IMR-90 (cell line): ENCODE measurements around the gene NIBAN1. TPM values are rescaled to one million over a fixed set of nuclear protein-coding genes. Genes with fewer than 3 reads are reported as not detected.

Experiments used
- ATAC-seq: fragments of 200-7000 bp; cut with Tn5 transposase; 2 replicates; pipeline ENCODE4 v1.9.1; 2020; ENCODE audit warnings: low read depth, mild to moderate bottlenecking, moderate library complexity
- BruUV-seq: library from RNA; stranded (reverse); fragments of 400-500 nt; replicated peaks from 2 replicates; lab custom pipeline; 2021; lab: Mats Ljungman, UMichigan
- CTCF ChIA-PET: fragments of 300-600 bp; formaldehyde crosslinking; extraction: SDS; loops from one replicate; lab custom pipeline; 2021; ENCODE audit warnings: antibody characterized with exemption; lab: Yijun Ruan, JAX
- POLR2A ChIA-PET: fragments of 300-600 bp; sonication (Branson Sonifier 250); formaldehyde crosslinking; loops from one replicate; lab custom pipeline; 2022; ENCODE audit warnings: antibody characterized with exemption; ENCODE audit not compliant: unreplicated experiment; lab: Charles Lee
- DNase-seq: peaks from one replicate; pipeline ENCODE4 v3.0.0; 2013
- H2AFZ ChIP-seq: replicated peaks from 2 replicates; pipeline ENCODE3; 2013; ENCODE audit warnings: low read length, mild to moderate bottlenecking; ENCODE audit not compliant: poor library complexity
- H2AK5ac ChIP-seq: 2 replicates; pipeline ENCODE4 v1.6.1; 2013; ENCODE audit warnings: low read depth, low read length, inconsistent platforms
- H2AK9ac ChIP-seq: replicated peaks from 2 replicates; pipeline ENCODE3; 2013; ENCODE audit warnings: mild to moderate bottlenecking, low read depth, low read length, moderate library complexity; ENCODE audit not compliant: poor library complexity
- H2BK120ac ChIP-seq: 2 replicates; pipeline ENCODE4 v1.6.1; 2013; ENCODE audit warnings: low read depth, low read length, inconsistent platforms
- H2BK15ac ChIP-seq: 3 replicates; pipeline ENCODE4 v1.6.1; 2013; ENCODE audit warnings: low read depth, low read length, inconsistent platforms
- H2BK20ac ChIP-seq: 2 replicates; pipeline ENCODE4 v1.6.1; 2013; ENCODE audit warnings: low read depth, mild to moderate bottlenecking, inconsistent platforms, low read length, moderate library complexity
- H2BK5ac ChIP-seq: 2 replicates; pipeline ENCODE4 v1.6.1; 2013; ENCODE audit warnings: mild to moderate bottlenecking, low read depth, low read length, inconsistent platforms; ENCODE audit not compliant: poor library complexity, severe bottlenecking
- H3K14ac ChIP-seq: replicated peaks from 2 replicates; pipeline ENCODE4 v1.6.1; 2013; ENCODE audit warnings: low read depth, low read length, inconsistent platforms
- H3K18ac ChIP-seq: 2 replicates; pipeline ENCODE4 v1.6.1; 2013; ENCODE audit warnings: low read depth, low read length, control low read depth
- H3K23ac ChIP-seq: 2 replicates; pipeline ENCODE4 v1.6.1; 2013; ENCODE audit warnings: low read depth, low read length, inconsistent platforms
- H3K27ac ChIP-seq: 2 replicates; pipeline ENCODE4 v1.5.1; 2013; ENCODE audit warnings: mild to moderate bottlenecking, control low read depth, low read length; ENCODE audit not compliant: insufficient read depth
- H3K27me3 ChIP-seq: 2 replicates; pipeline ENCODE4 v1.6.1; 2013; ENCODE audit warnings: low read length; ENCODE audit not compliant: control insufficient read depth, insufficient read depth
- H3K36me3 ChIP-seq: 2 replicates; pipeline ENCODE4 v1.6.1; 2013; ENCODE audit warnings: low read length, mixed read lengths; ENCODE audit not compliant: control insufficient read depth, insufficient read depth
- H3K4ac ChIP-seq: 2 replicates; pipeline ENCODE4 v1.6.1; 2013; ENCODE audit warnings: low read depth, low read length, inconsistent platforms
- H3K4me1 ChIP-seq: 2 replicates; pipeline ENCODE4 v1.6.1; 2013; ENCODE audit warnings: low read length, mixed read lengths; ENCODE audit not compliant: control insufficient read depth, insufficient read depth
- H3K4me2 ChIP-seq: 2 replicates; pipeline ENCODE4 v1.6.1; 2013; ENCODE audit warnings: low read depth, mild to moderate bottlenecking, control low read depth, low read length, moderate library complexity
- H3K4me3 ChIP-seq: 2 replicates; pipeline ENCODE4 v1.5.1; 2013; ENCODE audit warnings: low read depth, mild to moderate bottlenecking, control low read depth, low read length, moderate library complexity; ENCODE audit not compliant: insufficient read depth
- H3K56ac ChIP-seq: 2 replicates; pipeline ENCODE4 v1.6.1; 2013; ENCODE audit warnings: low read length, inconsistent platforms; ENCODE audit not compliant: insufficient read depth; ENCODE audit errors: extremely low read depth
- H3K79me1 ChIP-seq, 2 experiments: 2 replicates each; pipeline ENCODE4 v1.6.1; 2013; ENCODE audit warnings: low read length in 2 of 2, inconsistent platforms in 1 of 2, low read depth in 1 of 2
- H3K9ac ChIP-seq: 2 replicates; pipeline ENCODE4 v1.6.1; 2013; ENCODE audit warnings: low read depth, low read length, control low read depth
- H3K9me1 ChIP-seq: 2 replicates; pipeline ENCODE4 v1.6.1; 2013; ENCODE audit warnings: low read length, inconsistent platforms; ENCODE audit not compliant: insufficient read depth
- H3K9me3 ChIP-seq: 2 replicates; pipeline ENCODE4 v1.6.1; 2013; ENCODE audit warnings: low read length; ENCODE audit not compliant: control insufficient read depth, insufficient read depth
- H4K20me1 ChIP-seq: 2 replicates; pipeline ENCODE4 v1.6.1; 2013; ENCODE audit warnings: low read length, inconsistent platforms; ENCODE audit not compliant: insufficient read depth
- H4K5ac ChIP-seq: 2 replicates; pipeline ENCODE4 v1.6.1; 2013; ENCODE audit warnings: mild to moderate bottlenecking, low read depth, low read length, control low read depth
- H4K8ac ChIP-seq, 2 experiments: 2 replicates each; pipeline ENCODE4 v1.6.1; 2013; ENCODE audit warnings: low read depth in 2 of 2, low read length in 2 of 2, control low read depth in 1 of 2, inconsistent platforms in 1 of 2
- H4K91ac ChIP-seq: 2 replicates; pipeline ENCODE4 v1.6.1; 2013; ENCODE audit warnings: low read depth, low read length, inconsistent platforms; ENCODE audit not compliant: insufficient read depth
- BHLHE40 ChIP-seq: fragments of 150-350 bp; IDR thresholded peaks from 2 replicates; pipeline ENCODE4 v1.6.1; 2016; ENCODE audit warnings: mild to moderate bottlenecking, low read depth, low read length
- CEBPB ChIP-seq: IDR thresholded peaks from 2 replicates; pipeline ENCODE4 v1.6.1; 2012; ENCODE audit warnings: low read depth, low read length, improper control_type of control experiment
- FOS ChIP-seq: fragments of 150-350 bp; IDR thresholded peaks from 2 replicates; pipeline ENCODE4 v1.6.1; 2016; ENCODE audit warnings: low read depth, low read length
- MAZ ChIP-seq: IDR thresholded peaks from 2 replicates; pipeline ENCODE4 v1.6.1; 2012; ENCODE audit warnings: low read depth, mild to moderate bottlenecking, low read length, improper control_type of control experiment, moderate library complexity, borderline replicate concordance
- MXI1 ChIP-seq: IDR thresholded peaks from 2 replicates; pipeline ENCODE4 v1.6.1; 2012; ENCODE audit warnings: low read depth, mild to moderate bottlenecking, low read length, moderate library complexity, borderline replicate concordance
- SMC3 ChIP-seq: fragments of 150-350 bp; IDR thresholded peaks from 2 replicates; pipeline ENCODE4 v1.6.1; 2016; ENCODE audit warnings: low read depth, mild to moderate bottlenecking, antibody characterized with exemption, low read length, moderate library complexity
- WGBS, 2 experiments: methylation state at CpG; one replicate each; pipeline versions ENCODE4 v1.1.5 to v1.1.7; 2013; ENCODE audit warnings: missing lambda C conversion rate in 2 of 2; ENCODE audit not compliant: insufficient read length in 1 of 2; ENCODE audit errors: extremely low coverage in 2 of 2; 5-methylcytosine and 5-hydroxymethylcytosine counted together
- dilution Hi-C: fragments of 300-500 bp; cut with HindIII; formaldehyde crosslinking; loops from one replicate; pipeline ENCODE4 v1.14.3; 2018; ENCODE audit warnings: low sequenced_read_pairs; ENCODE audit not compliant: unreplicated experiment
- in situ Hi-C: fragments of 300-500 bp; cut with MboI; formaldehyde crosslinking; loops from 3 replicates; pipeline ENCODE4 v1.14.3; 2019; ENCODE audit warnings: low sequenced_read_pairs, inconsistent platforms, mixed read lengths
- intact Hi-C: fragments of 100-400 bp; cut with micrococcal nuclease; formaldehyde crosslinking; loops from 2 replicates; pipeline ENCODE4 v1.10.0; 2022
- polyA plus RNA-seq, 3 experiments: library from polyadenylated mRNA; depleted of rRNA; stranded (reverse); fragments of >200 nt; gene quantifications; 2 replicates each; pipeline ENCODE4 v1.2.3, GENCODE V29; 2012; ENCODE audit warnings: low replicate concordance in 1 of 3
- total RNA-seq: library from RNA; depleted of rRNA; stranded (reverse); fragments of >200 nt; gene quantifications from 2 replicates; pipeline ENCODE4 v1.2.3, GENCODE V29; 2012
- TF ChIP-seq, protein P1 (sequence below): fragments of 150-350 bp; IDR thresholded peaks from 2 replicates; pipeline ENCODE4 v1.6.1; 2017; ENCODE audit warnings: mild to moderate bottlenecking, antibody characterized with exemption, low read length, low read depth
- TF ChIP-seq, protein P2 (sequence below): conservative IDR thresholded peaks from 2 replicates; pipeline ENCODE4 v1.5.1; 2012; ENCODE audit warnings: mild to moderate bottlenecking, low read depth, low read length, improper control_type of control experiment

NIBAN1 gene
- total and polyA plus RNA-seq, 2 of the 4 experiments (the other 2 are of a cell fraction), result 4.0 to 10.0 TPM

DNA sequence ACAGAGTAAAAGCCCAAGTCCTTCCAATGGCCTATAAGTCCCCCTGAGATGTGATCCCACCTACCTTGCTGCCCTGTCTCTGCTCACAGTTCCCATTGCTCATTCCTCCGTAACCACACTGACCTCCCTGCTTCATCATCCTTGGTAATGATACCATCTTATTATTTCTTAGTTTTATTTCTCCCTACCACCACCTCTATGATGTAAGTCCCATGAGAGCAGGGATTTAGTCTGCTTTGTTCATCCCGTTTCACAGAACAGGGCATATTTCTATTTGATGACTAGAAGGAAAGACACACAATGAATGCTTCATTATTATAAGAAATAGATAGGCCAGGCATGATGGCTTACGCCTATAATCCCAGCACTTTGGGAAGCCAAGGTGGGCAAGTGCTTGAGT is 22.5 kb downstream of the NIBAN1 start (continued):
- TF ChIP-seq, protein P1, sequence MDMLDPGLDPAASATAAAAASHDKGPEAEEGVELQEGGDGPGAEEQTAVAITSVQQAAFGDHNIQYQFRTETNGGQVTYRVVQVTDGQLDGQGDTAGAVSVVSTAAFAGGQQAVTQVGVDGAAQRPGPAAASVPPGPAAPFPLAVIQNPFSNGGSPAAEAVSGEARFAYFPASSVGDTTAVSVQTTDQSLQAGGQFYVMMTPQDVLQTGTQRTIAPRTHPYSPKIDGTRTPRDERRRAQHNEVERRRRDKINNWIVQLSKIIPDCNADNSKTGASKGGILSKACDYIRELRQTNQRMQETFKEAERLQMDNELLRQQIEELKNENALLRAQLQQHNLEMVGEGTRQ, result no peak
- TF ChIP-seq MAZ (no peak), CEBPB (no peak)

DNA sequence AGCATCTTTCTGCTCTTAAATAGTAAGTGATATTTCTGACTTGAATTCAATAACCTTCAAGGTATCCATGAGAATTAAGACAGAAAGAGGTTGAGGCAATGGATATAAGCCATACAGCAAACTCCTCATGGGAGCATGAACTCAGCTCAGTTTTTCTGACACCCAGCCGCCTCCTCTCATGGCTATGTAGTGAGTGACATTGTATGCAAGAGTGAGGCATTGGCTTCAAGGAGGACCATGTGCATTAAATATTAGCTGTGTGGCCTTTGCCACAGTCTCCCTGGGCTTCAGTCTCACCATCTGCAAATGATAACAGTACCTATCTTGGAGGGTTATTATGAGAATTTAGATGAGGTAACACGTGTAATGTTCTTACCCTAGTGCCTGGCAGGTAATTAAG is 23.4 kb downstream of the NIBAN1 start:
- intact Hi-C loops, result no loop called here
- no peak overlapping the region for H2BK20ac ChIP-seq
- H2AFZ ChIP-seq, result no peak overlapping the region
- no TSS peak for BruUV-seq
- H3K9me1 ChIP-seq, result no peaks in the 10 kb centered on the region; the same call in 1 of the 2 replicates
- H3K4me3 ChIP-seq, result no peak overlapping the region
- DNase-seq, result no peak
- H2AK9ac ChIP-seq, result no peak overlapping the region
- no peaks in the 10 kb centered on the region for H4K20me1 ChIP-seq
- H3K14ac ChIP-seq, result no peak overlapping the region
- no CpG with 5 or more reads among the region's 2 CpGs for WGBS, 2 experiments
- H3K9me3 ChIP-seq, result no peaks in the 10 kb centered on the region
- no peak overlapping the region for H3K27ac ChIP-seq
- H2BK15ac ChIP-seq, result no peak overlapping the region
- H2AK5ac ChIP-seq, result no peak overlapping the region
- in situ Hi-C loops, result no loop called here
- peaks cover 2 to 28% of the 10 kb centered on the region in 2 experiments; a peak in 3 of 4 replicates for H3K79me1 ChIP-seq
- ChIA-PET CTCF (no interaction called here), POLR2A (no interaction called here)
- H3K27me3 ChIP-seq, result no peaks in the 10 kb centered on the region
- no peak overlapping the region for H2BK120ac ChIP-seq
- H3K23ac ChIP-seq, result no peak overlapping the region
- H2BK5ac ChIP-seq, result no peak overlapping the region
- H3K36me3 ChIP-seq, result no peaks in the 10 kb centered on the region; the same call in 1 of the 2 replicates
- H4K5ac ChIP-seq, result no peak overlapping the region
- H3K56ac ChIP-seq, result no peak overlapping the region
- no peak overlapping the region for H3K4me2 ChIP-seq
- H3K9ac ChIP-seq, result no peak overlapping the region
- H3K4me1 ChIP-seq, result no peaks in the 10 kb centered on the region
- no peak overlapping the region for H3K4ac ChIP-seq
- TF ChIP-seq SMC3 (no peak), FOS (no peak), MXI1 (no peak), CEBPB (no peak), MAZ (no peak), BHLHE40 (no peak)
- TF ChIP-seq, protein P2, sequence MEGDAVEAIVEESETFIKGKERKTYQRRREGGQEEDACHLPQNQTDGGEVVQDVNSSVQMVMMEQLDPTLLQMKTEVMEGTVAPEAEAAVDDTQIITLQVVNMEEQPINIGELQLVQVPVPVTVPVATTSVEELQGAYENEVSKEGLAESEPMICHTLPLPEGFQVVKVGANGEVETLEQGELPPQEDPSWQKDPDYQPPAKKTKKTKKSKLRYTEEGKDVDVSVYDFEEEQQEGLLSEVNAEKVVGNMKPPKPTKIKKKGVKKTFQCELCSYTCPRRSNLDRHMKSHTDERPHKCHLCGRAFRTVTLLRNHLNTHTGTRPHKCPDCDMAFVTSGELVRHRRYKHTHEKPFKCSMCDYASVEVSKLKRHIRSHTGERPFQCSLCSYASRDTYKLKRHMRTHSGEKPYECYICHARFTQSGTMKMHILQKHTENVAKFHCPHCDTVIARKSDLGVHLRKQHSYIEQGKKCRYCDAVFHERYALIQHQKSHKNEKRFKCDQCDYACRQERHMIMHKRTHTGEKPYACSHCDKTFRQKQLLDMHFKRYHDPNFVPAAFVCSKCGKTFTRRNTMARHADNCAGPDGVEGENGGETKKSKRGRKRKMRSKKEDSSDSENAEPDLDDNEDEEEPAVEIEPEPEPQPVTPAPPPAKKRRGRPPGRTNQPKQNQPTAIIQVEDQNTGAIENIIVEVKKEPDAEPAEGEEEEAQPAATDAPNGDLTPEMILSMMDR, result no peak
- TF ChIP-seq, protein P1, result no peak
- no peak overlapping the region for H3K18ac ChIP-seq
- no peak overlapping the region for H4K91ac ChIP-seq
- dilution Hi-C loops, result no loop called here
- no peak overlapping the region for H4K8ac ChIP-seq
- no peak for ATAC-seq
